ENCODE measurements around the gene LGR4. TPM values are rescaled to one million over a fixed set of nuclear protein-coding genes. Genes with fewer than 3 reads are reported as not detected.

LGR4 gene
- total and polyA plus RNA-seq, 9 of the 15 experiments (the other 6 are each of a cell fraction or from before 2014, with no cell fraction given), result 0.94 to 10.1 (median 5.8) TPM

GRCh38 chr11:27372164-27372563 is 100.4 kb downstream of the LGR4 start (continued):
- TF ChIP-seq POU5F1 (IDR thresholded peaks at IDR 0.05; ENCODE audit: borderline replicate concordance, low read depth, low read length, partially characterized antibody) (no peak), CREB5 (CRISPR knock-in tag; IDR thresholded peaks at IDR 0.05) (no peak), LARP7 (IDR thresholded peaks at IDR 0.05) (no peak), HMGXB4 (CRISPR knock-in tag; IDR thresholded peaks at IDR 0.05) (no peak), U2AF2 (optimal IDR thresholded peaks at IDR 0.05; ENCODE audit: low read depth, low read length) (no peak), HNRNPL (IDR thresholded peaks at IDR 0.05; ENCODE audit: low read depth, low read length) (no peak), POLR3G (IDR thresholded peaks at IDR 0.05; ENCODE audit: extremely low read depth, insufficient read length, insufficient replicate concordance) (no peak), DEAF1 (CRISPR knock-in tag; IDR thresholded peaks at IDR 0.05) (no peak), POLR2A (conservative IDR thresholded peaks at IDR 0.05) (no peak), ZC3H4 (CRISPR knock-in tag; IDR thresholded peaks at IDR 0.05; ENCODE audit: borderline replicate concordance) (no peak), ILK (tag; IDR thresholded peaks at IDR 0.05; ENCODE audit: borderline replicate concordance, low read depth) (no peak), ELF1 (tag; IDR thresholded peaks at IDR 0.05) (no peak), RBM22 (IDR thresholded peaks at IDR 0.05; ENCODE audit: low read depth, low read length, poor library complexity, severe bottlenecking) (no peak), MXD1 (CRISPR knock-in tag; IDR thresholded peaks at IDR 0.05; ENCODE audit: borderline replicate concordance, poor library complexity, severe bottlenecking) (no peak), RUNX1 (IDR thresholded peaks at IDR 0.05; ENCODE audit: low read depth) (no peak), ETS2 (tag; IDR thresholded peaks at IDR 0.05; ENCODE audit: borderline replicate concordance, poor library complexity, severe bottlenecking) (no peak), ZNF449 (CRISPR knock-in tag; IDR thresholded peaks at IDR 0.05) (no peak), ZNF124 (CRISPR knock-in tag; IDR thresholded peaks at IDR 0.05) (no peak), TGIF2 (CRISPR knock-in tag; IDR thresholded peaks at IDR 0.05) (no peak), RBM34 (IDR thresholded peaks at IDR 0.05; ENCODE audit: borderline replicate concordance, insufficient read depth, low read length) (no peak), USF2 (CRISPR knock-in tag; IDR thresholded peaks at IDR 0.05) (no peak), TCF7 (IDR thresholded peaks at IDR 0.05; ENCODE audit: borderline replicate concordance) (no peak)
